Endothelial cell of umbilical vein (primary cell): ENCODE results near the gene PFKP. TPM values are rescaled to one million over a fixed set of nuclear protein-coding genes. Genes with fewer than 3 reads are reported as not detected.

Experiments
- BruUV-seq: library from RNA; stranded (reverse); fragments of 400-500 nt; replicated peaks from 2 replicates; lab custom pipeline; 2021; lab: Mats Ljungman, UMichigan
- CTCF ChIA-PET: fragments of 300-600, 350-600 bp; sonication (Branson Sonifier 250); formaldehyde crosslinking; loops from one replicate; lab custom pipeline; 2021; ENCODE audit warnings: antibody characterized with exemption, inconsistent platforms; lab: Charles Lee
- POLR2A ChIA-PET: fragments of 300-600, 350-600 bp; sonication (Branson Sonifier 250); formaldehyde crosslinking; loops from one replicate; lab custom pipeline; 2021; ENCODE audit warnings: antibody characterized with exemption, inconsistent platforms; lab: Charles Lee
- DNase-seq: peaks from one replicate; pipeline ENCODE4 v3.0.0-alpha.2; 2011; ENCODE audit warnings: low read depth, low spot score
- FAIRE-seq: peaks from 2 replicates; lab custom pipeline; 2011; peaks lifted over from hg19 to GRCh38; lab: Jason Lieb, UNC
- H2AFZ ChIP-seq: 2 replicates; pipeline ENCODE4 v1.6.0; 2012; ENCODE audit warnings: low read depth, low read length, control low read depth, inconsistent platforms
- H3K27ac ChIP-seq: 2 replicates; pipeline ENCODE4 v1.5.1; 2011; ENCODE audit warnings: low read depth, mild to moderate bottlenecking, control low read depth, low read length, moderate library complexity; ENCODE audit not compliant: insufficient read depth
- H3K27me3 ChIP-seq, 2 experiments: 2 replicates each; pipeline versions ENCODE4 v1.6.0 to v1.6.1; 2011; ENCODE audit warnings: low read length in 2 of 2, mixed read lengths in 1 of 2; ENCODE audit not compliant: control insufficient read depth in 2 of 2, insufficient read depth in 2 of 2
- H3K36me3 ChIP-seq, 2 experiments: 2 replicates in 1 of 2; 3 replicates in 1 of 2; pipeline ENCODE4 v1.5.1; 2011; ENCODE audit warnings: low read length in 2 of 2, mild to moderate bottlenecking in 1 of 2, moderate library complexity in 1 of 2; ENCODE audit not compliant: control insufficient read depth in 2 of 2, insufficient read depth in 2 of 2; ENCODE audit errors: extremely low read depth in 1 of 2
- H3K4me1 ChIP-seq: 3 replicates; pipeline ENCODE4 v1.5.1; 2011; ENCODE audit warnings: mild to moderate bottlenecking, low read length; ENCODE audit not compliant: control insufficient read depth, insufficient read depth; ENCODE audit errors: extremely low read depth
- H3K4me2 ChIP-seq: 2 replicates; pipeline ENCODE4 v1.6.1; 2011; ENCODE audit warnings: low read length, control low read depth, mixed read lengths; ENCODE audit not compliant: insufficient read depth
- H3K4me3 ChIP-seq, 3 experiments: fragments of 200-600 bp in 1 of 3; sonication (generic), shearing (Covaris generic) in 1 of 3; replicated peaks in 1 of 3; 2 replicates each; pipeline ENCODE4 v1.5.1; 2011 to 2016; ENCODE audit warnings: control low read depth in 3 of 3, low read length in 3 of 3, mild to moderate bottlenecking in 2 of 3, inconsistent platforms in 1 of 3, low read depth in 1 of 3, moderate library complexity in 1 of 3; ENCODE audit not compliant: insufficient read depth in 1 of 3
- H3K79me2 ChIP-seq: 2 replicates; pipeline ENCODE4 v1.6.0; 2012; ENCODE audit warnings: low read length, inconsistent platforms; ENCODE audit not compliant: control insufficient read depth, insufficient read depth
- H3K9ac ChIP-seq: replicated peaks from 2 replicates; pipeline ENCODE3; 2011; ENCODE audit warnings: low read length, control low read depth; ENCODE audit not compliant: insufficient read depth; ENCODE audit errors: extremely low read depth
- H3K9me1 ChIP-seq: replicated peaks from 3 replicates; pipeline ENCODE4 v1.6.0; 2011; ENCODE audit warnings: mild to moderate bottlenecking, low read length; ENCODE audit not compliant: control insufficient read depth, insufficient read depth; ENCODE audit errors: extremely low read depth
- H3K9me3 ChIP-seq: replicated peaks from 2 replicates; pipeline ENCODE4 v1.5.1; 2012; ENCODE audit warnings: low read length, inconsistent platforms; ENCODE audit not compliant: control insufficient read depth, insufficient read depth
- H4K20me1 ChIP-seq: replicated peaks from 2 replicates; pipeline ENCODE3; 2011; ENCODE audit warnings: mild to moderate bottlenecking, low read length; ENCODE audit not compliant: control insufficient read depth, insufficient read depth; ENCODE audit errors: extremely low read depth
- EZH2 ChIP-seq: IDR thresholded peaks from 2 replicates; pipeline ENCODE4 v1.6.1; 2012; ENCODE audit warnings: borderline replicate concordance, low read depth, mild to moderate bottlenecking, moderate library complexity, low read length, inconsistent platforms; ENCODE audit not compliant: severe bottlenecking
- FOS ChIP-seq: IDR thresholded peaks from 2 replicates; pipeline ENCODE4 v1.6.1; 2011; ENCODE audit warnings: mild to moderate bottlenecking, low read length, moderate library complexity, borderline replicate concordance; ENCODE audit not compliant: insufficient read depth
- GATA2 ChIP-seq: IDR thresholded peaks from 2 replicates; pipeline ENCODE4 v1.7.0; 2011; ENCODE audit warnings: low read depth, mild to moderate bottlenecking, moderate library complexity, mixed read lengths, low read length; ENCODE audit not compliant: insufficient read length, insufficient read depth
- JUN ChIP-seq: IDR thresholded peaks from 2 replicates; pipeline ENCODE4 v1.6.1; 2011; ENCODE audit warnings: borderline replicate concordance, low read depth; ENCODE audit not compliant: insufficient read length, insufficient read depth
- MYC ChIP-seq: IDR thresholded peaks from one replicate; pipeline ENCODE4 v1.6.1; 2011; ENCODE audit warnings: mild to moderate bottlenecking, low read depth, low read length
- POLR2A ChIP-seq: IDR thresholded peaks from 2 replicates; pipeline ENCODE4 v1.6.1; 2012; ENCODE audit warnings: low read depth, mild to moderate bottlenecking, control low read depth, low read length
- POLR2AphosphoS5 ChIP-seq: IDR thresholded peaks from 2 replicates; pipeline ENCODE4 v1.6.1; 2012; ENCODE audit warnings: low read depth, mild to moderate bottlenecking, control low read depth, low read length, moderate library complexity; ENCODE audit not compliant: insufficient read depth
- dilution Hi-C: fragments of 300-500 bp; cut with MboI; formaldehyde crosslinking; loops from one replicate; pipeline ENCODE4 v1.15.0; 2019; ENCODE audit warnings: low sequenced_read_pairs; ENCODE audit not compliant: extremely low pct_ligation_motif_present
- intact Hi-C: fragments of 100-400 bp; cut with micrococcal nuclease; formaldehyde crosslinking; loops from one replicate; pipeline ENCODE4 v1.10.0; 2022
- polyA plus RNA-seq, 4 experiments: library from polyadenylated mRNA; depleted of rRNA in 3 of 4; stranded (reverse) in 3 of 4; unstranded in 1 of 4; fragments of >200 nt; gene quantifications; 2 replicates each; pipeline versions ENCODE4 v1.2.1 to v1.2.3, GENCODE V29; 2011 to 2012; ENCODE audit warnings: missing spikeins in 1 of 4
- total RNA-seq: library from RNA; stranded (reverse); gene quantifications from 2 replicates; pipeline ENCODE4 v1.2.3, GENCODE V29; 2021
- TF ChIP-seq, protein P1 (sequence below), 2 donors: IDR thresholded peaks; 1 replicate in 1 of 2; 2 replicates in 1 of 2; pipeline ENCODE4 v1.5.1; 2011; ENCODE audit warnings: low read length in 2 of 2, mild to moderate bottlenecking in 2 of 2, moderate library complexity in 2 of 2, control low read depth in 1 of 2, inconsistent platforms in 1 of 2, low read depth in 1 of 2; ENCODE audit not compliant: insufficient read depth in 1 of 2; ENCODE audit errors: extremely low read depth in 1 of 2
- TF ChIP-seq, protein P2 (sequence below): IDR thresholded peaks from 2 replicates; pipeline ENCODE4 v1.6.1; 2011; ENCODE audit not compliant: insufficient read depth, insufficient read length

PFKP gene
- total and polyA plus RNA-seq, 2 donors (not counting 3 experiments of a cell fraction or from before 2014, with no cell fraction given): 185 to 359 TPM

DNA sequence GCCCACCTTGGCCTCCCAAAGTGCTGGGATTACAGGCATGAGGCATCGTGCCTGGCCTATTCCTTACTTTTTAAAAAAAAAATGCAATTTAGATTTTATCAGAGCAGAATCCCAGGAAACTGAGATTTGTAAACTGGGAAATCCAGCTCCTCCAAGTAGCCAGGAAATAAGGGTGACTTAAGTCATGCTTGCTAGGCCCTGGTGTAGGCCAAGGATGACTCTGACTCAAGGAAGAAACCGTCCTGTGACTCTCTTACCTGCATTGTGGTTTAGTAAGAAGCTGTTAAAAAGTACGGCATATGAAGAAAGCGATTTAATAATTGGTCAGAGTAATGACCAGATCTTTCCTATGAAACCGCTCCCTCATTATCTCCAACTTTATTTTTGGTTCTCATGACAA lies 10.2 kb downstream of the PFKP start:
- Histone ChIP-seq H2AFZ (no peak overlapping the region), H3K27ac (no peak overlapping the region), H3K9me3 (no peaks in the 10 kb centered on the region), H3K9me1 (no peaks in the 10 kb centered on the region), H3K9ac (no peak overlapping the region), H3K4me3 (no peak overlapping the region), H3K79me2 (peaks cover 91% of the 10 kb centered on the region), H3K27me3 (no peaks in the 10 kb centered on the region), H3K4me2 (no peak overlapping the region), H3K4me1 (peaks cover 6% of the 10 kb centered on the region), H3K36me3 (peaks cover 15 to 17% of the 10 kb centered on the region in 2 experiments), H4K20me1 (no peaks in the 10 kb centered on the region)
- POLR2A ChIA-PET: no interaction called here
- dilution Hi-C loops (no loop called here), intact Hi-C loops (no loop called here)
- no peak for TF ChIP-seq POLR2A
- TF ChIP-seq POLR2AphosphoS5: no peak
- FAIRE-seq: peak; percentile 47
- DNase-seq: no peak
- CTCF ChIA-PET: interaction anchor here (1.3 to 1.8 kb wide), 3 partner anchors 9 to 32 kb away, joined by 3 to 6 read pairs (median 3); no protein-coding TSS in a partner anchor
- BruUV-seq: no TSS peak

DNA sequence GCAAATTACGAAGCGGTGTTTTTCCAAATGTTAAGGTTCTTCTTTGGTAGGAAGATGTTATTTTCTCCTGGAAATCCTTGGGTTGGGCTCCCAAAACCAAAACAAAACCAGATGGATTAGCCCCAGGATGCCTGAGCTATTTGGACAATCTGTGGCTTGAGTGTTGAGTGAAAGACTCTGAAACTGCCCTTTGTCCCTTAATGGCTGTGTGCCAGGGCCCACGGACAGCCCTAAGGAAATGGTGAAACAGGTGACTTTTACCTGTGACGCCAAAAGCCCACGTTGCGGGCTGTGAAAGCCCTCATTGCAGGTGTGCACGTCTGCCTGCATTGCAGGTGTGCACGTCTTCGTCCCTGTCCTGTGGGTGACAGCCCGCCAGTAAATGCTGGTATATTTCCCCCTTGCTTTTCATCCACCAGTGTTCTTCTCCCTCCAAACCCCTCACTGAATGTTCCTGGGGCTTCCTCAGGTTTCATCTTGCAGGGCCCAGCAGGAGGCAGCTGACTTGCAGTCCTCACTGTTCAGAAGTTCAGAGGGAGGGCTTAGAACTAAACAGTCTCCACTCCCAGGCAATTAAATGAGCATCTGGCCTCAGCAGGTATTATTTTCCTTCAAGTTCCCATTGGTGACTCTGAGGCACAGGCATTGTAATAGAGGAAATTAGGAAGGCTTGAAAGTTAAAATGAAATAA lies 10.7 kb downstream of the PFKP start:
- no peaks in the 10 kb centered on the region for H3K27me3 ChIP-seq
- dilution Hi-C loops (no loop called here), intact Hi-C loops (no loop called here)
- peaks cover 91% of the 10 kb centered on the region for H3K79me2 ChIP-seq
- H2AFZ ChIP-seq: no peak overlapping the region
- H4K20me1 ChIP-seq: no peaks in the 10 kb centered on the region
- BruUV-seq: no TSS peak
- no peak overlapping the region for H3K9ac ChIP-seq
- H3K9me3 ChIP-seq: no peaks in the 10 kb centered on the region
- ChIA-PET CTCF (interaction anchor here (1.2 kb wide), 1 partner anchor 13 kb away, joined by 3 read pairs; no protein-coding TSS in a partner anchor), POLR2A (no interaction called here)
- H3K36me3 ChIP-seq: peaks cover 11 to 20% of the 10 kb centered on the region in 2 experiments
- no peak for DNase-seq
- H3K27ac ChIP-seq: no peak overlapping the region
- H3K4me2 ChIP-seq: no peak overlapping the region
- H3K4me1 ChIP-seq: peaks cover under 1% of the 10 kb centered on the region
- no peaks in the 10 kb centered on the region for H3K9me1 ChIP-seq
- TF ChIP-seq JUN (no peak), GATA2 (no peak), POLR2AphosphoS5 (no peak), MYC (no peak), FOS (no peak), POLR2A (no peak), EZH2 (no peak)
- TF ChIP-seq, protein P1, sequence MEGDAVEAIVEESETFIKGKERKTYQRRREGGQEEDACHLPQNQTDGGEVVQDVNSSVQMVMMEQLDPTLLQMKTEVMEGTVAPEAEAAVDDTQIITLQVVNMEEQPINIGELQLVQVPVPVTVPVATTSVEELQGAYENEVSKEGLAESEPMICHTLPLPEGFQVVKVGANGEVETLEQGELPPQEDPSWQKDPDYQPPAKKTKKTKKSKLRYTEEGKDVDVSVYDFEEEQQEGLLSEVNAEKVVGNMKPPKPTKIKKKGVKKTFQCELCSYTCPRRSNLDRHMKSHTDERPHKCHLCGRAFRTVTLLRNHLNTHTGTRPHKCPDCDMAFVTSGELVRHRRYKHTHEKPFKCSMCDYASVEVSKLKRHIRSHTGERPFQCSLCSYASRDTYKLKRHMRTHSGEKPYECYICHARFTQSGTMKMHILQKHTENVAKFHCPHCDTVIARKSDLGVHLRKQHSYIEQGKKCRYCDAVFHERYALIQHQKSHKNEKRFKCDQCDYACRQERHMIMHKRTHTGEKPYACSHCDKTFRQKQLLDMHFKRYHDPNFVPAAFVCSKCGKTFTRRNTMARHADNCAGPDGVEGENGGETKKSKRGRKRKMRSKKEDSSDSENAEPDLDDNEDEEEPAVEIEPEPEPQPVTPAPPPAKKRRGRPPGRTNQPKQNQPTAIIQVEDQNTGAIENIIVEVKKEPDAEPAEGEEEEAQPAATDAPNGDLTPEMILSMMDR (IDR thresholded peaks at IDR 0.05; ENCODE audit: extremely low read depth in 1 of 2, insufficient read depth in 1 of 2, low read depth in 1 of 2, low read length in 2 of 2): no peak
- TF ChIP-seq, protein P2, sequence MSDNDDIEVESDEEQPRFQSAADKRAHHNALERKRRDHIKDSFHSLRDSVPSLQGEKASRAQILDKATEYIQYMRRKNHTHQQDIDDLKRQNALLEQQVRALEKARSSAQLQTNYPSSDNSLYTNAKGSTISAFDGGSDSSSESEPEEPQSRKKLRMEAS: no peak
- H3K4me3 ChIP-seq: no peak overlapping the region
- FAIRE-seq: no peak
